Vagina (tissue), 2 donors: ENCODE measurements around the gene MRGPRF. TPM values are rescaled to one million over a fixed set of nuclear protein-coding genes. Genes with fewer than 3 reads are reported as not detected.

Source experiments
- DNase-seq, 2 donors: peaks; one replicate each; pipeline ENCODE4 v3.0.0-alpha.2; 2017; ENCODE audit errors: extremely low spot score in 2 of 2
- H3K27ac ChIP-seq: fragments of 200-600 bp; sonication (generic); one replicate; pipeline ENCODE4 v1.5.1; 2019
- H3K27me3 ChIP-seq: fragments of 200-600 bp; sonication (generic); one replicate; pipeline ENCODE4 v1.5.1; 2019
- H3K36me3 ChIP-seq, 2 donors: fragments of 200-600 bp; sonication (generic); one replicate each; pipeline ENCODE4 v1.5.1; 2017 to 2019
- H3K4me1 ChIP-seq: fragments of 200-600 bp; sonication (generic); one replicate; pipeline ENCODE4 v1.5.1; 2019
- H3K4me3 ChIP-seq, 2 donors: fragments of 200-600 bp; sonication (generic); 1 replicate in 1 of 2; 2 replicates in 1 of 2; pipeline ENCODE4 v1.5.1; 2016 to 2019
- H3K9me3 ChIP-seq: fragments of 200-600 bp; sonication (generic); one replicate; pipeline ENCODE4 v1.5.1; 2019
- CTCF ChIP-seq, 3 experiments: fragments of 450-650 bp in 2 of 3; fragments of 200-600 bp in 1 of 3; sonication (generic) in 1 of 3; IDR thresholded peaks; one replicate each; pipeline ENCODE4 v1.5.1; 2017 to 2019; ENCODE audit warnings: antibody characterized with exemption in 3 of 3, mild to moderate bottlenecking in 2 of 3, moderate library complexity in 2 of 3
- POLR2A ChIP-seq, 2 donors: fragments of 450-650 bp; IDR thresholded peaks; one replicate each; pipeline ENCODE4 v1.6.1; 2017; ENCODE audit warnings: antibody characterized with exemption in 2 of 2, mild to moderate bottlenecking in 2 of 2, moderate library complexity in 2 of 2
- POLR2AphosphoS5 ChIP-seq, 2 donors: sonication (generic); formaldehyde crosslinking; IDR thresholded peaks; one replicate each; pipeline ENCODE4 v1.9.0; 2017; ENCODE audit warnings: antibody characterized with exemption in 2 of 2, mild to moderate bottlenecking in 2 of 2, low read depth in 1 of 2; ENCODE audit not compliant: insufficient read depth in 1 of 2
- intact Hi-C: fragments of 100-400 bp; cut with DNase I; formaldehyde crosslinking; loops from one replicate; pipeline ENCODE4 v1.15.1; 2023
- total RNA-seq: library from RNA; depleted of rRNA; stranded (reverse); fragments of >200 nt; gene quantifications from one replicate; pipeline ENCODE4 v1.2.3, GENCODE V29; 2016

The MRGPRF gene
- total RNA-seq, 1 donor from 2014 or later, result 84.5 TPM

GRCh38 chr11:69004411-69005182 lies 8.4 kb downstream of the MRGPRF start:
- H3K9me3 ChIP-seq, result no peaks in the 10 kb centered on the region
- intact Hi-C loops, result loop anchor here (5.0 kb wide), 1 partner anchor 57 kb away; no protein-coding TSS in a partner anchor
- H3K4me3 ChIP-seq, result no peak overlapping the region
- peak in 1 of 2 donors; percentile 77 for DNase-seq
- TF ChIP-seq CTCF (IDR thresholded peaks at IDR 0.05) (no peak), POLR2A (IDR thresholded peaks at IDR 0.05) (no peak), POLR2AphosphoS5 (IDR thresholded peaks at IDR 0.05; ENCODE audit: insufficient read depth in 1 of 2, low read depth in 1 of 2) (no peak)
- no peaks in the 10 kb centered on the region for H3K27me3 ChIP-seq
- H3K27ac ChIP-seq, result peak overlapping the region; percentile 82
- peaks cover 5 to 17% of the 10 kb centered on the region in 2 donors for H3K36me3 ChIP-seq
- peaks cover 77% of the 10 kb centered on the region for H3K4me1 ChIP-seq

GRCh38 chr11:69003866-69004367 lies 9.1 kb downstream of the MRGPRF start:
- peak in 1 of 2 donors; percentile 82 for DNase-seq
- Histone ChIP-seq H3K36me3 (peaks cover 5 to 17% of the 10 kb centered on the region in 2 donors), H3K27ac (peak overlapping the region; percentile 82), H3K4me1 (peaks cover 77% of the 10 kb centered on the region), H3K9me3 (no peaks in the 10 kb centered on the region), H3K4me3 (no peak overlapping the region), H3K27me3 (no peaks in the 10 kb centered on the region)
- intact Hi-C loops, result loop anchor here (5.0 kb wide), 1 partner anchor 57 kb away; no protein-coding TSS in a partner anchor
- TF ChIP-seq POLR2AphosphoS5 (IDR thresholded peaks at IDR 0.05; ENCODE audit: insufficient read depth in 1 of 2, low read depth in 1 of 2) (no peak), POLR2A (IDR thresholded peaks at IDR 0.05) (no peak), CTCF (IDR thresholded peaks at IDR 0.05) (no peak)

- Histone ChIP-seq H3K36me3 (peaks cover 5 to 17% of the 10 kb centered on the region in 2 donors), H3K4me3 (no peak overlapping the region), H3K27ac (peak overlapping the region; percentile 82), H3K9me3 (no peaks in the 10 kb centered on the region), H3K27me3 (no peaks in the 10 kb centered on the region), H3K4me1 (peaks cover 77% of the 10 kb centered on the region)
- DNase-seq, result peak in 1 of 2 donors; percentile 77
- TF ChIP-seq POLR2AphosphoS5 (IDR thresholded peaks at IDR 0.05; ENCODE audit: insufficient read depth in 1 of 2, low read depth in 1 of 2), result no peak
- no peak for TF ChIP-seq POLR2A (IDR thresholded peaks at IDR 0.05)
- TF ChIP-seq CTCF (IDR thresholded peaks at IDR 0.05), result no peak
- intact Hi-C loops, result loop anchor here (5.0 kb wide), 1 partner anchor 56 kb away; no protein-coding TSS in a partner anchor
Measured at GRCh38 chr11:69003301-69003865, 9.7 kb downstream of the MRGPRF start.

GRCh38 chr11:69002570-69003231 lies 10.3 kb downstream of the MRGPRF start:
- Histone ChIP-seq H3K27ac (peak overlapping the region; percentile 82), H3K36me3 (peaks cover 5 to 17% of the 10 kb centered on the region in 2 donors), H3K9me3 (no peaks in the 10 kb centered on the region), H3K27me3 (no peaks in the 10 kb centered on the region), H3K4me1 (peaks cover 77% of the 10 kb centered on the region), H3K4me3 (no peak overlapping the region)
- intact Hi-C loops, result loop anchor here (5.0 kb wide), 1 partner anchor 55 kb away; no protein-coding TSS in a partner anchor
- TF ChIP-seq POLR2AphosphoS5 (IDR thresholded peaks at IDR 0.05; ENCODE audit: insufficient read depth in 1 of 2, low read depth in 1 of 2) (peak in 1 of 2 donors; percentile 31), CTCF (IDR thresholded peaks at IDR 0.05) (no peak)
- DNase-seq, result no peak
